Liver (tissue), 9 donors: ENCODE measurements around the gene CFAP251. TPM values are rescaled to one million over a fixed set of nuclear protein-coding genes. Genes with fewer than 3 reads are reported as not detected.

Experiments used
- DNase-seq: peaks from one replicate; pipeline ENCODE4 v3.0.0-alpha.2; 2017; ENCODE audit warnings: low spot score
- H3K27ac ChIP-seq, 2 donors: one replicate each; pipeline ENCODE4 v1.7.0; 2013; ENCODE audit warnings: inconsistent platforms in 2 of 2, low read length in 2 of 2, control low read depth in 1 of 2, low read depth in 1 of 2, mild to moderate bottlenecking in 1 of 2
- H3K27me3 ChIP-seq, 4 donors: one replicate each; pipeline versions ENCODE4 v1.6.1 to v1.7.0; 2013; ENCODE audit warnings: low read length in 3 of 4, inconsistent platforms in 1 of 4, mild to moderate bottlenecking in 1 of 4, moderate library complexity in 1 of 4; ENCODE audit not compliant: control insufficient read depth in 4 of 4, insufficient read depth in 4 of 4
- H3K36me3 ChIP-seq, 4 donors: one replicate each; pipeline versions ENCODE4 v1.6.1 to v1.7.0; 2013; ENCODE audit warnings: low read length in 3 of 4, mild to moderate bottlenecking in 3 of 4, low read depth in 1 of 4, moderate library complexity in 1 of 4; ENCODE audit not compliant: control insufficient read depth in 4 of 4, insufficient read depth in 3 of 4
- H3K4me1 ChIP-seq, 4 donors: one replicate each; pipeline versions ENCODE4 v1.6.1 to v1.7.0; 2013; ENCODE audit warnings: low read length in 3 of 4, mild to moderate bottlenecking in 3 of 4, moderate library complexity in 1 of 4; ENCODE audit not compliant: control insufficient read depth in 4 of 4, insufficient read depth in 4 of 4
- H3K4me3 ChIP-seq, 3 donors: one replicate each; pipeline versions ENCODE4 v1.6.1 to v1.7.0; 2013; ENCODE audit warnings: low read length in 3 of 3, control low read depth in 1 of 3, low read depth in 1 of 3, mild to moderate bottlenecking in 1 of 3
- H3K9ac ChIP-seq, 2 donors: one replicate each; pipeline ENCODE4 v1.7.0; 2013; ENCODE audit warnings: low read length in 2 of 2, mild to moderate bottlenecking in 2 of 2, moderate library complexity in 2 of 2, control low read depth in 1 of 2, low read depth in 1 of 2
- H3K9me3 ChIP-seq, 4 donors: one replicate each; pipeline versions ENCODE4 v1.6.1 to v1.7.0; 2013; ENCODE audit warnings: low read length in 3 of 4; ENCODE audit not compliant: control insufficient read depth in 4 of 4
- ATF3 ChIP-seq: IDR thresholded peaks from 2 replicates; pipeline ENCODE4 v1.6.1; 2016; ENCODE audit warnings: antibody characterized with exemption
- CTCF ChIP-seq: fragments of 150-350 bp; IDR thresholded peaks from 2 replicates; pipeline ENCODE4 v1.5.1; 2017; ENCODE audit warnings: improper control_type of control experiment, low read depth, low read length; ENCODE audit not compliant: missing input control
- EGR1 ChIP-seq, 2 donors: IDR thresholded peaks; 2 replicates each; pipeline ENCODE4 v1.6.1; 2016 to 2018; ENCODE audit warnings: antibody characterized with exemption in 2 of 2, low read depth in 2 of 2
- FOXA1 ChIP-seq: IDR thresholded peaks from 2 replicates; pipeline ENCODE4 v1.6.1; 2016; ENCODE audit warnings: antibody characterized with exemption
- FOXA2 ChIP-seq: IDR thresholded peaks from 2 replicates; pipeline ENCODE4 v1.6.1; 2016; ENCODE audit warnings: antibody characterized with exemption
- GABPA ChIP-seq, 2 donors: IDR thresholded peaks in 1 of 2; conservative IDR thresholded peaks in 1 of 2; 2 replicates each; pipeline ENCODE4 v1.6.1; 2016; ENCODE audit warnings: antibody characterized with exemption in 2 of 2, mild to moderate bottlenecking in 1 of 2, moderate library complexity in 1 of 2
- HNF4A ChIP-seq, 2 donors: conservative IDR thresholded peaks; 2 replicates each; pipeline ENCODE4 v1.6.1; 2016; ENCODE audit warnings: antibody characterized with exemption in 2 of 2, mild to moderate bottlenecking in 2 of 2
- HNF4G ChIP-seq: IDR thresholded peaks from 2 replicates; pipeline ENCODE4 v1.6.1; 2016; ENCODE audit warnings: antibody characterized with exemption
- JUND ChIP-seq, 2 donors: IDR thresholded peaks; 2 replicates each; pipeline ENCODE4 v1.6.1; 2016; ENCODE audit warnings: antibody characterized with exemption in 2 of 2
- MAX ChIP-seq: IDR thresholded peaks from 2 replicates; pipeline ENCODE4 v1.6.1; 2016; ENCODE audit warnings: antibody characterized with exemption
- NR2F2 ChIP-seq: IDR thresholded peaks from 2 replicates; pipeline ENCODE4 v1.6.1; 2016; ENCODE audit warnings: antibody characterized with exemption
- RAD21 ChIP-seq, 2 donors: IDR thresholded peaks; 2 replicates each; pipeline ENCODE4 v1.6.1; 2016; ENCODE audit warnings: antibody characterized with exemption in 2 of 2, mild to moderate bottlenecking in 2 of 2
- REST ChIP-seq: IDR thresholded peaks from 2 replicates; pipeline ENCODE4 v1.6.1; 2016; ENCODE audit warnings: antibody characterized with exemption, mild to moderate bottlenecking
- RXRA ChIP-seq, 2 donors: IDR thresholded peaks; 2 replicates each; pipeline ENCODE4 v1.6.1; 2017 to 2018; ENCODE audit warnings: antibody characterized with exemption in 2 of 2, mild to moderate bottlenecking in 1 of 2
- SP1 ChIP-seq: IDR thresholded peaks from 2 replicates; pipeline ENCODE4 v1.6.1; 2018; ENCODE audit warnings: antibody characterized with exemption, mild to moderate bottlenecking
- TAF1 ChIP-seq: conservative IDR thresholded peaks from 2 replicates; pipeline ENCODE4 v1.6.1; 2016; ENCODE audit warnings: antibody characterized with exemption, mild to moderate bottlenecking
- YY1 ChIP-seq: IDR thresholded peaks from 2 replicates; pipeline ENCODE4 v1.6.1; 2016; ENCODE audit warnings: antibody characterized with exemption, mild to moderate bottlenecking
- ZBTB33 ChIP-seq: IDR thresholded peaks from 2 replicates; pipeline ENCODE4 v1.6.1; 2016; ENCODE audit warnings: antibody characterized with exemption
- WGBS: extraction: QIAGEN DNeasy Blood & Tissue Kit; methylation state at CpG from one replicate; pipeline ENCODE4 v1.1.7; 2013; 5-methylcytosine and 5-hydroxymethylcytosine counted together
- polyA plus RNA-seq, 2 donors: library from polyadenylated mRNA; stranded (reverse) in 1 of 2; unstranded in 1 of 2; fragments of 200-250 nt in 1 of 2; fragments of >200 nt in 1 of 2; fragmentation: Nextera tagmentation in 1 of 2; extraction: Ambion mirVana in 1 of 2; gene quantifications; one replicate each; pipeline versions ENCODE4 v1.2.1 to v1.2.3, GENCODE V29; 2013 to 2015
- total RNA-seq, 2 donors: library from RNA; depleted of rRNA; stranded (reverse); fragments of >200 nt; gene quantifications; one replicate each; pipeline ENCODE4 v1.2.3, GENCODE V29; 2014
- donor health status: healthy.
- donor health status: healthy.
- donor health status: healthy.
- donor health status: healthy.
- donor health status: healthy.

Gene CFAP251
- total and polyA plus RNA-seq, 4 donors = 1.6 to 4.0 (median 2.0) TPM

GRCh38 chr12:121982950-121983349, 64.6 kb downstream of the CFAP251 start:
- H3K9ac ChIP-seq = no peak overlapping the region
- H3K9me3 ChIP-seq = no peaks in the 10 kb centered on the region
- 94% methylated on average over 6 of the region's 6 CpGs for WGBS

More at GRCh38 chr12:121982950-121983349, 64.6 kb downstream of the CFAP251 start:
- Histone ChIP-seq H3K4me3 (no peak overlapping the region), H3K27ac (no peak overlapping the region), H3K27me3 (no peaks in the 10 kb centered on the region), H3K36me3 (no peaks in the 10 kb centered on the region), H3K4me1 (no peaks in the 10 kb centered on the region)
- TF ChIP-seq HNF4G (no peak), FOXA2 (no peak), NR2F2 (no peak), ATF3 (no peak), GABPA (IDR thresholded peaks at IDR 0.05 in 1 of 2, conservative IDR thresholded peaks at IDR 0.05 in 1 of 2) (no peak), ZBTB33 (no peak), EGR1 (IDR thresholded peaks at IDR 0.05; ENCODE audit: low read depth in 2 of 2) (no peak), YY1 (no peak), MAX (no peak), RXRA (IDR thresholded peaks at IDR 0.05) (no peak), FOXA1 (no peak), REST (no peak), RAD21 (IDR thresholded peaks at IDR 0.05) (no peak), JUND (IDR thresholded peaks at IDR 0.05) (no peak), SP1 (no peak), CTCF (no peak), TAF1 (no peak), HNF4A (conservative IDR thresholded peaks at IDR 0.05) (no peak)
- no peak for DNase-seq
